ENCODE results near the gene TBC1D12. TPM values are rescaled to one million over a fixed set of nuclear protein-coding genes. Genes with fewer than 3 reads are reported as not detected.

TBC1D12 gene
- polyA plus RNA-seq, 1 experiment: 4.7 TPM

GRCh38 chr10:94405406-94405805 lies 3.1 kb downstream of the TBC1D12 start:
- DNase-seq (ENCODE audit: low read depth, low spot score): no peak
- H3K9me3 ChIP-seq (ENCODE audit: control insufficient read depth, insufficient read depth, low read length): no peaks in the 10 kb centered on the region; the same call in 1 of the 2 replicates
- H3K27me3 ChIP-seq (ENCODE audit: control insufficient read depth, insufficient read depth, low read length): no peaks in the 10 kb centered on the region
- no peak overlapping the region for H3K27ac ChIP-seq (ENCODE audit: low read depth, low read length)
- POLR2A ChIA-PET: no interaction called here
- no peak overlapping the region for H3K4me3 ChIP-seq (ENCODE audit: low read depth, low read length)
- TF ChIP-seq CTCF (IDR thresholded peaks at IDR 0.05; ENCODE audit: low read depth, low read length): no peak
- CTCF ChIA-PET: interaction anchor here (0.7 to 5.2 kb wide), 2 partner anchors 39 to 212 kb away, joined by 3 to 43 read pairs; no protein-coding TSS in a partner anchor

GRCh38 chr10:94407668-94408067 lies 5.3 kb downstream of the TBC1D12 start:
- CTCF ChIA-PET: interaction anchor here (0.8 to 5.2 kb wide), 4 partner anchors 16 to 491 kb away, joined by 3 to 43 read pairs (median 3); no protein-coding TSS in a partner anchor
- no peak for TF ChIP-seq CTCF (IDR thresholded peaks at IDR 0.05; ENCODE audit: low read depth, low read length)
- H3K9me3 ChIP-seq (ENCODE audit: control insufficient read depth, insufficient read depth, low read length): no peaks in the 10 kb centered on the region
- DNase-seq (ENCODE audit: low read depth, low spot score): no peak
- H3K27ac ChIP-seq (ENCODE audit: low read depth, low read length): no peak overlapping the region
- no peak overlapping the region for H3K4me3 ChIP-seq (ENCODE audit: low read depth, low read length)
- POLR2A ChIA-PET: no interaction called here
- no peaks in the 10 kb centered on the region for H3K27me3 ChIP-seq (ENCODE audit: control insufficient read depth, insufficient read depth, low read length)

- DNase-seq (ENCODE audit: low read depth, low spot score): no peak
- H3K27me3 ChIP-seq (ENCODE audit: control insufficient read depth, insufficient read depth, low read length): no peaks in the 10 kb centered on the region
- H3K4me3 ChIP-seq (ENCODE audit: low read depth, low read length): no peak overlapping the region
- no peaks in the 10 kb centered on the region for H3K9me3 ChIP-seq (ENCODE audit: control insufficient read depth, insufficient read depth, low read length)
- H3K27ac ChIP-seq (ENCODE audit: low read depth, low read length): no peak overlapping the region
- POLR2A ChIA-PET: no interaction called here
- CTCF ChIA-PET: interaction anchor here (0.7 to 5.2 kb wide), 4 partner anchors 35 to 493 kb away, joined by 3 to 43 read pairs (median 3); no protein-coding TSS in a partner anchor
- TF ChIP-seq CTCF (IDR thresholded peaks at IDR 0.05; ENCODE audit: low read depth, low read length): no peak
Measured at GRCh38 chr10:94409021-94409657, 6.8 kb downstream of the TBC1D12 start.

- Histone ChIP-seq H3K9me3 (ENCODE audit: control insufficient read depth, insufficient read depth, low read length) (no peaks in the 10 kb centered on the region), H3K4me3 (ENCODE audit: low read depth, low read length) (no peak overlapping the region), H3K27me3 (ENCODE audit: control insufficient read depth, insufficient read depth, low read length) (no peaks in the 10 kb centered on the region), H3K27ac (ENCODE audit: low read depth, low read length) (no peak overlapping the region)
- TF ChIP-seq CTCF (IDR thresholded peaks at IDR 0.05; ENCODE audit: low read depth, low read length): no peak
- no peak for DNase-seq (ENCODE audit: low read depth, low spot score)
- CTCF ChIA-PET: interaction anchor here (1.5 to 3.2 kb wide), 4 partner anchors 33 to 494 kb away, joined by 4 to 27 read pairs (median 8); no protein-coding TSS in a partner anchor
- POLR2A ChIA-PET: interaction anchor here (0.9 to 1.9 kb wide), 3 partner anchors 8 to 30 kb away, joined by 3 to 8 read pairs (median 6); partner anchors contain the start of gene TBC1D12
Measured at GRCh38 chr10:94411304-94411703, 9.0 kb downstream of the TBC1D12 start.

GRCh38 chr10:94412449-94412848 lies 10.1 kb downstream of the TBC1D12 start:
- CTCF ChIA-PET: interaction anchor here (0.7 to 3.2 kb wide), 3 partner anchors 9 to 496 kb away, joined by 3 to 27 read pairs (median 4); no protein-coding TSS in a partner anchor
- H3K9me3 ChIP-seq (ENCODE audit: control insufficient read depth, insufficient read depth, low read length): no peaks in the 10 kb centered on the region
- no peak for TF ChIP-seq CTCF (IDR thresholded peaks at IDR 0.05; ENCODE audit: low read depth, low read length)
- H3K27me3 ChIP-seq (ENCODE audit: control insufficient read depth, insufficient read depth, low read length): no peaks in the 10 kb centered on the region
- no peak overlapping the region for H3K4me3 ChIP-seq (ENCODE audit: low read depth, low read length)
- no peak overlapping the region for H3K27ac ChIP-seq (ENCODE audit: low read depth, low read length)
- DNase-seq (ENCODE audit: low read depth, low spot score): peak; percentile 42
- POLR2A ChIA-PET: interaction anchor here (0.6 to 1.9 kb wide), 3 partner anchors 9 to 10 kb away, joined by 6 to 11 read pairs (median 8); partner anchors contain the start of gene TBC1D12

Measured in AG04450 (cell line).